ENCODE data around the gene CIAO2B.

- TF ChIP-seq POLR2AphosphoS5 (IDR thresholded peaks at IDR 0.05; ENCODE audit: insufficient read depth, low read depth, low read length) (no peak), CTCF (IDR thresholded peaks at IDR 0.05; ENCODE audit: extremely low read depth in 1 of 2, insufficient read depth in 1 of 2, low read depth in 1 of 2, low read length in 2 of 2) (no peak), MAX (IDR thresholded peaks at IDR 0.05; ENCODE audit: insufficient read depth, insufficient read length) (no peak)
Measured at GRCh38 chr16:66968847-66969246, 34.6 kb upstream of the CIAO2B start.
